Measurements from ENCODE around the gene SEMA7A.
"Not testable (repeated sequence)": the region's sequence is repeated elsewhere in the genome, so short reads cannot be mapped to it uniquely, and the experiment has no call there.

The SEMA7A gene

DNA sequence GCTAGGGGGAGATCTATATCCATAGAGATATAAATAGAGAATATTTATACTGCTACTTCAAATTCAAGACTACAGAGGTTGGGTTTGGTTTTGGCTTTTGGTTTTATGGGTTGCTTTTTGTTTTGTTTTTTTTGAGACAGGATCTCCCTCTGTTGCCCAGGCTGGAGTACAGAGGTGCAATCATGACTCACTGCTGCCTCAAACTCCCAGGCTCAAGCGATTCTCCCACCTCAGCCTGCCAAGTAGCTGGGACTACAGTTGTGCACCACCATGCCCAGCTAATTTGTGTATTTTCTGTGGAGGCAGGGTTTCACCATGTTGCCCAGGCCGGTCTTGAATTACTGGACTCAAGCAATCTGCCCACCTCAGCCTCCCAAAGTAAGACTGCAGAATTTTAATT lies 31.1 kb upstream of the SEMA7A start:
- no peak overlapping the region for H3K4me3 ChIP-seq (ENCODE audit: low read depth, low read length)
- in situ Hi-C loops (cut with HindIII; ENCODE audit: low sequenced_read_pairs): no loop called here
- no peak for TF ChIP-seq CTCF (IDR thresholded peaks at IDR 0.05; ENCODE audit: low read depth, low read length, missing control alignments)
- no peak for DNase-seq (ENCODE audit: low read depth)

DNA sequence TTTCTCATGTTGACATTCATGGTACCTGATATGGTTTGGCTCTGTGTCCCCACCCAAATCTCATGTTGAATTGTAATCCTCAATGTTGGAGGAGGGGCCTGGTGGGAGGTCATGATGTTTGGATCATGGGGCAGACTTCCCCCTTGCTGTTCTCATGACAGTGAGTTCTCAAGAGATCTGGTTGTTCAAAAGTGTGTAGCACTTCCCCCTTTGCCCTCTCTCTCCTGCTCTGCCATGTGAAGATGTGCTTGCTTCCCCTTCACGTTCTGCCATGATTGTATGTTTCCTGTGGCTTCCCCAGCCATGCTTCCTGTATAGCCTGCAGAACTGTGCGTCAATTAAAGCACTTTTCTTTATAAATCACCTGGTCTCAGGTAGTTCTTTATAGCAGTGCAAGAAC lies 30.5 kb upstream of the SEMA7A start:
- no peak for TF ChIP-seq CTCF (IDR thresholded peaks at IDR 0.05; ENCODE audit: low read depth, low read length, missing control alignments)
- H3K4me3 ChIP-seq (ENCODE audit: low read depth, low read length): no peak overlapping the region
- no peak for DNase-seq (ENCODE audit: low read depth)
- in situ Hi-C loops (cut with HindIII; ENCODE audit: low sequenced_read_pairs): no loop called here

DNA sequence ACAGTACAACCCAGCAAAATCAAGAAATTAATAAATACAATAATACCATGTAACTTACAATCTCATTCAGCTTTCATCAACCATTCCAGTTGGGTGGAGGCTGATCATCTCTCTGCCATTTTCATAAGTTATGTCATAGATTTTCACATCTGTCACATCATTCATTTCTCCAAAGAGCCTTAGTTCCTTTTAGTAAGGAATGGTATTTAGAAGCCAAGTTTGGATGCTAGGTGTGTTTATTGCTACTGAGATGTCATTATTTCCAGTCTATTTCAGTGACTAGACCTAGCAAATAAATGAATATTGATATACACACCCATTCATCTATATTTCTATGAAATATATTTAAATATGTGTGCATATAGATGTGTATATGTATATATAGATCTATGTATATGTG lies 29.9 kb upstream of the SEMA7A start:
- in situ Hi-C loops (cut with HindIII; ENCODE audit: low sequenced_read_pairs): no loop called here

GRCh38 chr15:74461847-74462511 lies 28.2 kb upstream of the SEMA7A start:
- in situ Hi-C loops (cut with HindIII; ENCODE audit: low sequenced_read_pairs): no loop called here
- H3K4me3 ChIP-seq (ENCODE audit: low read depth, low read length): peak overlapping the region; percentile 76
- no peak for DNase-seq (ENCODE audit: low read depth)
- no peak for TF ChIP-seq CTCF (IDR thresholded peaks at IDR 0.05; ENCODE audit: low read depth, low read length, missing control alignments)

More for the DNA sequence above, 29.9 kb upstream of the SEMA7A start:
- no peak for TF ChIP-seq CTCF (IDR thresholded peaks at IDR 0.05; ENCODE audit: low read depth, low read length, missing control alignments)
- no peak for DNase-seq (ENCODE audit: low read depth)
- H3K4me3 ChIP-seq (ENCODE audit: low read depth, low read length): no peak overlapping the region

- peak; percentile 93 for DNase-seq (ENCODE audit: low read depth)
- peak within 1 kb of the TSS; percentile 76 for H3K4me3 ChIP-seq (ENCODE audit: low read depth, low read length)
- in situ Hi-C loops (cut with HindIII; ENCODE audit: low sequenced_read_pairs): no loop called here
- peak; percentile 36 for TF ChIP-seq CTCF (IDR thresholded peaks at IDR 0.05; ENCODE audit: low read depth, low read length, missing control alignments)
Observed at GRCh38 chr15:74460871-74461846, 27.4 kb upstream of the SEMA7A start, which contains the start of gene UBL7. Gene UBL7, minus strand, starts transcription at chr15:74461160. Its CDS starts 2,293 bp downstream, at chr15:74458867.

DNA sequence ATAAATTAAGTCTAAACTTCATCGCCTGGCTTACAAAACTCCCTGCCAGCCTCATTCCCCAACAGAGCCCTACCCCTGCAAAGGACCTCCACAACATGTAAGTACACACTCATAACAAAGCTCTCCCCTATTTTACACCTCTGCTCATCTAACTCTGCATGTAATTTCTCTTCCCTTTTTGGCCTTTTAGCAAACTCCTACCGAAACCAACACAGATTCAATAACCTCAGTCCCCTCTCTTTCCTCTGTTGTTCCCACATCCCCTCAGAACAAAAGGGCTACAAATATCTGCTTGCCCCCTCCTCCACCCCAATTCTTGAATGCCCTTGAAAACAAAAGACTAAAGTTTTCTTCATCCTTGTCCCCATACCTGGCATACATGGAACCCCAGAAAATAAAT lies 26.5 kb upstream of the SEMA7A start:
- peak overlapping the region; percentile 76 for H3K4me3 ChIP-seq (ENCODE audit: low read depth, low read length)
- in situ Hi-C loops (cut with HindIII; ENCODE audit: low sequenced_read_pairs): no loop called here

DNA sequence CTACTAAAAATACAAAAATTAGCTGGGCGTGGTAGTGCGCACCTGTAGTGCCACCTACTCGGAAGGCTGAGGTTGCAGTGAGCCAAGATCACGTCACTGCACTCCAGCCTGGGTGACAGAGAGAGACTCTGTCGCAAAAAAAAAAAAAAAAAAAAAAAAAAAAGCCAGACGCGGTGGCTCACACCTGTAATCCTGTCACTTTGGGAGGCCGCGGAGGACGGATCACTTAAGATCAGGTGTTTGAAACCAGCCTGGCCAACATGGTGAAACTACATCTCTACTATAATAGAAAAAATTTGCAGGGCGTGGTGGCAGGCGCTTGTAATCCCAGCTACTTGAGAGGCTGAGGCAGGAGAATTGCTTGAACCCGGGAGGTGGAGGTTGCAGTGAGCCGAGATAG lies 26.0 kb upstream of the SEMA7A start:
- H3K4me3 ChIP-seq (ENCODE audit: low read depth, low read length); in situ Hi-C loops (cut with HindIII; ENCODE audit: low sequenced_read_pairs); DNase-seq (ENCODE audit: low read depth): not testable (repeated sequence)

More for the DNA sequence above, 26.5 kb upstream of the SEMA7A start:
- DNase-seq (ENCODE audit: low read depth): no peak
- no peak for TF ChIP-seq CTCF (IDR thresholded peaks at IDR 0.05; ENCODE audit: low read depth, low read length, missing control alignments)
